GM21528 (cell line): ENCODE results near the gene MACROD2.

Experiments used
- ATAC-seq: cut with Tn5 transposase; IDR thresholded peaks from one replicate; pipeline ENCODE4 v1.9.1; 2021; ENCODE audit warnings: mild to moderate bottlenecking, moderate library complexity; ENCODE audit not compliant: unreplicated experiment, low FRiP score

Gene MACROD2

DNA sequence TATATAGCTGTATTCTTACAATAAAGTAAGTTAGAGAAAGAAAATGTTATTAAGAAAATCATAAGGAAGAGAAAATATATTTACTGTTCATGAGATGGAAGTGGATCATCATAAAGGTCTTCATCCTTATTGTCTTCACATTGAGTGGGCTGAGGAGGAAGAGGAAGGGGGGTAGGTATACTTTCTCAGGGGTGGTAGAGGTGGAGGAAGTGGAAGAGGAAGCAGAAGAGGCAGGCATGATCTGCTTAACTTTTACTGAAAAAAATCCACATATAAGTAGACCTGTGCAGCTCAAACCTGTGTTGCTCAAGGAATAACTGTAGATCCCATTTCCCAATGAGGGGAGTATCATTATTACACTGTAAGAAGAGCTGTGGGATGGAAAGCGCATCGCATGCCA is 1863.7 kb downstream of the MACROD2 start:
- ATAC-seq, result no peak

DNA sequence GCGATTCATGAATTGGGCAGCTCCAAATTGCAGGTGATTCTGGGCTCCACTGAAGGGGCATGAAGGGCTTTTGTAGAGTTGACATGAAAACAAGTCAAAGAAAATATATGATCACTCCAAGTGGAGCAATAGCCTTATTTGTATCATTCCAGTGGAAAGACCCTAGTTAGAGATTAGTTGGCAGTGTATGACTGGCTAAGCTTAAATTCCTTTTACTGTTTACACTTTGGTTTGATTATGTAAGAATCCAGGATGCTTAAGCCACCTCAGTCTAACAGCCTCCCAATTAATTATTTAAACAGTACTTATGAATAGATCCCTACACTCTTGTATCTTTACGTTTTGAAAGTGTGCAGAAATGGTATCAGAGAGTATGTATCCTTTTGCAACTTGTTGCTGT is 1865.5 kb downstream of the MACROD2 start:
- ATAC-seq, result no peak

DNA sequence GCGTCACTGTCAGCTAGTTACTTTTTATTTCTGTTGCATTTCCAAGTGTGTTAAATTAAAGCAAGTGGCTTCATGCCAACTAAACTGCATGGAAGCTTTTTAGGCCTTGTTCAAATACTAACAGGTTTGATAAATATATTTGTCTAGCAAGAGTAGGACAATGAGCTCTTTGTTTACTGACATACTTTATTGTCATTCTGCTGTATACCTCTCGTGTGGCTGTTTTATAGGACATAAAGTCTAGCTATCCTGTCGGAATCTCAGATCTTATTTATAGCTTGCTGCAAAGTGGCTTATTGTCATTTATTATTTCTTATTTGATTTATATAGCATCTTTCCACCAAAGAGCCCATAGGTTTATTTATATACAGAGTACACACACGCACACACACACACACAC is 1866.9 kb downstream of the MACROD2 start:
- no peak for ATAC-seq

DNA sequence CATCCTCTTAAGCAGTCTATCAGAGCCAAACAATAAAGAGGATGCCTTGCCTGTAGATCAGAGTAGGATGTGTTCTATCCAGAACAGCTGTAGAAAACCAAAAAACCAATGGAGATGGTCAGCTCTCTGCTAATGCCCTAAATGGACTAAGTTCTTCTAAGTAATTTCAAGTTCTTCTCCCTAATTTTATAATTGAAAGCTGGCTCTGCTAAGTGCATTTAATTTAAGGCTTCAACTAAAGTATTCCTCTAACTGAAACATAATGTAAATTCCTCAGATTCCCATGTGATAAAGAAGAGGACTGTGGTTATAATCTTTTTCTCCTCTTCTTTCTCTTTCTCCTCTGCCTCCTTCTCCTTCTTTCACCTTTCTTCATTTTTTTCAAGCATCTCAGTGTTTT is 1868.4 kb downstream of the MACROD2 start:
- no peak for ATAC-seq

DNA sequence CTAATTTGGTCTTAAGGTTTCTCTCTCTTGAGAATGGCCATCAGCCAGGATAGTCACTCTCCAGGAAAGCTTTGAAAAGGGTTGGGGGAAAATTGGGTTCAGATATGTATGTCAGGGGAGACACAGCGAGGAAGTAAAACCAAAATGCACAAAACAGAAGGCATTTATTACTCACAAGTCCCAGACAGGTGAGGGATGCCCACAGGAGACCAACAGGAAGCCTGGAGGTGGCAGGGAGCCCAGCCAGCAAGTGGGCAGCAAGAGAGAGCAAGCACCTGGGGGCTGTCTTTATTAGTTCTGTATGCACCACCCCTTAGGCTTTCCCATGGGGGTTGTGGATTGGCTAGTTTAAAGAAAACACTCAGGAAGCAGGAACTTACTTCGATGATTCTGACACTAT is 1870.2 kb downstream of the MACROD2 start:
- no peak for ATAC-seq

DNA sequence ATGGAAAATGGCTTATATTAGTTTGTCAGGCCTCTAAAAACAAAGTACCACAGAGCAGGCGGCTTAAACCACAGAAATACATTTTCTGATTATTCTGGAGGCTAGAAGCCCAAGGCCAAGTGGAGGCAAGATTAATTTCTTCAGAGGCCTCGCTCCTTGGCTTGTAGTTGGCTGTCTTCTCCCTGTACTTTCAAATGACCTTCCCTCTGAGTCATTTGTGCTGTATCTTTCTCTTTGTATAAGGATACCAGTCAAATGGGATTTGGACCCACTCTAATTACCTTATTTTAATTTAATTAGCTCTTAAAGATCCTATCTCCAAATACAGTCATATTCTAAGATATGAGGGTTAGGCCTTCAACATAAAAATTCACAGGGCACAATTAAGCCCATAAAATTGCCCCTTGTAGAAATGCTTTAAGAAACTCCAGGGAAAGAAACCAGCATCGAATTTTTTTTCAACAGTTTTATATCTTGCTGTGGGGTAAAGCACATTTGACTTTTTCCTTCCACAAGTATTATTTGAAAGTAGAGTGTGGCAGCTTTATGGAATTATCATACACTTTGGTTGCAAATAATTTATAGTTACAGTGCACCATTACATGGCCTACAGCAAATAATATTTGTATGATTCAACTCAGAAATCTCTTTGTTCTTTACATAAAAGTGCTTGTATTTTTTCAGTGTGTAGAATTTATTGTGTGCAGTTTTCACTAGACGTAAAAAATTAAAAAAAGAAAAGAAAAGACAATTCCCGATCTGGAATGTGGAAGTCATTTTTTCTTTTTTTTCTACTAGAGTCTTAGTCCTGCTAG is 1871.8 kb downstream of the MACROD2 start:
- no peak for ATAC-seq

DNA sequence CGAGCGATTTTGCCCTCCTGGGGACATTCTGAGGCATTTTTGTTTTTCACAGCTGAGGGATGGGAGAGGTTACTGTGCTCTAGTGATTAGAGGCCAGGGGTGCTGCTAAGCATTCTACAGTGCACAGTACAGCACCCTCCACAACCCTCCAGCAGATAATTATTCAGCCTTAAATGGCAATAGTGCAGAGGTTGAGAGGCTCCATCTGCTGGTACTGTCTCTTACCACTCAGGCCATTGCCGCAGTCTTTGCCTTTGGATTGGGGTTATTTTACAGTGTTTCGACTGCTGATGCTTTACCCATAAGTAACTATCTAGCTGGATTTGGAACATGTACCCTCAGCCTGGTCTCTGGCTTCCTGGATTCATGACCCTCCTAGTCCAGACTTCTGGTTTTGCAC is 1872.6 kb downstream of the MACROD2 start:
- no peak for ATAC-seq

DNA sequence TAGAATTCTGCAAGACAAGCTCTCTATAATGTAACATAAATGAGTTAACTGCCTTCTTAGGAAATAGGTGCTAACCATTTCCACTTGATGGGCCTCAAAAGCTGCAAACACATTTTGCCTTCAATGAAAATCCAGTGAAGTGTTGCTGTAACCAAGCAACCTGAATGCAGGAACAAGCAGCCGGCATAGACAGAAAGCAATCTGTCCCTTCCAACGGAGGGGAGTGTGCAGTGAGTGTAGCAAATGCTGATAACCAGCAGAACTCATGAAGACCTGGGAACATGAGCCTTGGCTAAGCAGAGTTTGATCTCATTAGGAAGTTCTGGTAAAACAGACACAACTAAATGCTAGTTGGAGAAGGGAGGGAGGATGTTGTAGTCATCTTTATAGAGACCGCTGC is 1880.1 kb downstream of the MACROD2 start:
- ATAC-seq, result no peak

DNA sequence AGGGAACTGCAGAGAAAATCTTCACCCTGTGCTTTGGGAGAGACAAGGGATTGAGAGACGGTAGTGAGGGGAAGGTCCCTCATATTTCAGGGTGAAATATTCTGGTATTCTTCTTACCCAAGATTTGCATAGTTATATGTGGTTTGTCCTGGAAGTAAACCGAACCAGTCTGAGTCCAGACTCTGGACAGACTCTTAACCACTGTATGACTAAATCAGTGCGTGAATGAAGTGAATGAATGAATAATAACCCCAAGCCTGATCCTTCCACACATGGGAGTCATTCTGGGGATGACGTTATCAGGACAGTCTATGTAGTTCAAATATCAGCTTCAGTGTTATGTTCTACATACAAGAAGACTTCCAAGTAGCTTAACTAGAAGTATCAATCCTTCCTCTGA is 1887.2 kb downstream of the MACROD2 start:
- no peak for ATAC-seq

DNA sequence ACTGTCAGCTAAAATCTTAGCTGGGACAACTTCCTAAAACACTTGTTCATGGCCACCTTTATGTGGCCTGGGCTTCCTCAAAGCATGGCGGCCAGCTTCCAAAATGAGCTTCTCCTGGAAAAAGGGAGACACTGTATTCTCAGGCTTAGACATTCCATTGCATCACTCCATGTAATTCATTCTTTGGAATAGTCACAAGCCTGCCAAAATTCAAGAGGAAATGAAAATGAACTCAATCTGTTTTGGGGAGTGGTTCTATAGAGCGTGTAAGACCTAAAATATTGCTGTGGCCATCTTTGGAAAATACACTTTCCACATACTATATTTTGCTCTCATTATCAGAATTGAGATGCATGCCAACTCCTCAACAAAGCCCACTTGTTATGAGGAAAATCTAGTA is 1890.9 kb downstream of the MACROD2 start:
- ATAC-seq, result no peak

DNA sequence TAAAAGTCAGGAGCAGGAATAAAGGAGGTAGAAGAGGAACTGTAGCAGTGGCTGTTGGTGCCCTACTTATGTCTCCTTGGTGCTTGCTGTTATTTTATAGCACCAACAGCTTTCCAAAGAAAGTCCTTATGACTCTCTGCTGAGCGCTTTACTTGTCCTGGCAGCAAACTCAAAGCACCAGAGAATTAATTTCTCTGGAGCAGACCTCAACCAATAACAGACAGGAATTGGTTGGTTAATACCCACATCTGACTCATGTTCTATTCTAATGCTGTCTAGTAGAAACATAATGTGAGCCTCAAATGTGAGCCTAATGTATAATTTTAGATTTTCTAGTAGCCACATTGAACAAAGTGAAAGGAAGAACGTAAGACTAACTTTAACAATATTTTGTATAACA is 1892.1 kb downstream of the MACROD2 start:
- ATAC-seq, result no peak

DNA sequence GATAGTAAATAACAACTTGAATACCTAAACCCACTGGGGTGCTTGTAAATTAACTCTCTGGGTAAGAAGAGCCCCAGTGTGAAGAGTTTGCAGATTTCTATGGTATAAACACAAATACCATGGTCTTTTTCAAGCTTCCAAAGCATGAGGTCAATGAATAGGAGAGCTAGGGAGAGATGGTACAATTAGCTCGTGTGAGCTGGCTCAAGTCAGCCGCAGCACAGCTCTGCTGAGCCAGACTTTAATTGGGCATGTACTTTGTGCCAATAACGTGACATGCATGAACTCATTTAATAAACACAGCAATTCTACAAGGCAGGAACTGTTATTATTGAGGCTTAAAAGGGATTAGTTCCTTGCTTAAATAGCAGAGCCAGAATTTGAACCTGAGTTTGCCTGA is 1893.7 kb downstream of the MACROD2 start:
- ATAC-seq, result no peak

DNA sequence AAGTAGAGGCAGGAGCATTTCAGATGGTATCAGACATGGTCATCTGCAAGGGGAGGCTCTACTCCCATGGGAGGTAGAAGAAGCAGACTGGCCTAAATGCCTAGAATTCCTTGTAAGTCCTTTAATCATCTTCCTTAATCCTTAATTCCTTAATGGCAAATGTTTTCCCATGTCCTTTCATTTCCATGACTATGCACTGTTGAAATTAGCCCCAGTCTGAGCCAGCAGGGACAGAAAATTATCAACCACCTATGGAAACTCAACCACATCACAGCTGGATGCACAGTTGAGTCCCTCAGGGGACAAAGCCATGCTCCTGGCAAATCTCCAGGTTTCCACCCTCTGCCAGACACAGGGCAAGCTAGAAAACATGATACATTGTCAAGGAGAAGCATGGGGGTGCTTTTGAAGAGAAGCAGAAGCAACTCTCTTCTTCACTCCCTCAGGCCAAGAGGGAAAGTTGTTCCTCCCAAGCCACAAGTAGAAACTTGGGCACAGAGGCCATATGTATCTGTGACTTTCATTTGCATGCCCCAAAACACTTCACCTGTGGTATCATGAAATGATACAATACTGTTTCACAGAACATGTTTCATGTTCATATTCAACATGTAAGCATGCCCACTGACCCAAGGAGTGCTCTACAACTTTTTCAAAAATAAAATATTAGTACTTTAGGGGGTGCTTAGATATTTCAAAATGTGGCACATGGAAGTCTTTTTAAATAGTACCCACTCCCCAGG is 1894.4 kb downstream of the MACROD2 start:
- ATAC-seq, result no peak

DNA sequence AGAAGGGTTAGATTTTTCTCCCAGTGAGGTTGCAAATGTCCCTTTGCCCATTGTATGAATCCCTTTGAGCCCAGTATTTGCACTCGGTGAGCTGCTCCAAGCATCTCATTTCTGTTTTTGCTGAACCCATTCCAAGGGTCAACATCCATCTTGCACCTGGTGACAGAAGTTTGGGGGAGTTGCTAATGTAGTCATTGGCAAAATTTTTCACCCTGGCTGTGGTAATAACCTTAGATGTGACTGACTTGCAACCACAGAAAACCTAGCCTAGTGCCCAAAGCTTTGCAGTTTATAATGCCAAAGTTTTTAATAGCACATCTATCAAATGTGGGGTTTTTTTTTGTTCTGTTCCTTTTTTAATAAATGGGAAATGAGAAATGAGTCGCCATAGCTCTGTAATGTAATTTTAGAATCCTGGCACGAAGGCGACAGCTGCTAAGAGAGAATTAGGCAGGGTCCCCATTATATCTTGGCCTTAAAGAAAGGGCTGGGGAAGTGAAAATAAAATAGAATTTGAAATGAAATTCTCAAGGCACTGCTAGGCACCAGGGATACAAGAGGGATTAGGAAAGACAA is 1895.2 kb downstream of the MACROD2 start:
- ATAC-seq, result no peak

DNA sequence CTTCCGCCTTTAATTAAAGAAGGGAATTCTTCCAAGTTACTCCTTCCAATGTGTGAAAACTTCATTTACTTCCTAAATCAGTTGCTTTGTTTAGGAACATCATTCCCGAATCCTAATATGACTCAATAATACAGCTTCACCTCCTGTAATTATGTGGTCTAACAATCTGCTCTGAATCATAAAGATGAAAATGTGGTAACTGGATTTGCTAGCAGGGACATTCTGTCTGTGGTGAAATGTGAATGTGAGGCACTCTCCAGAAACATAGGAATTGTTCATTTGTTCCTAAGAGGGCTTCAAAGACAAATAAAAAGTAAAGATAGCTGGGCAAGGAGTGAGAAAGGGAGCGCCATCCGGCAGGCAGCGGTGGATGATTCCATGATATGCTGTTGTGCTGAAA is 1899.8 kb downstream of the MACROD2 start:
- no peak for ATAC-seq

DNA sequence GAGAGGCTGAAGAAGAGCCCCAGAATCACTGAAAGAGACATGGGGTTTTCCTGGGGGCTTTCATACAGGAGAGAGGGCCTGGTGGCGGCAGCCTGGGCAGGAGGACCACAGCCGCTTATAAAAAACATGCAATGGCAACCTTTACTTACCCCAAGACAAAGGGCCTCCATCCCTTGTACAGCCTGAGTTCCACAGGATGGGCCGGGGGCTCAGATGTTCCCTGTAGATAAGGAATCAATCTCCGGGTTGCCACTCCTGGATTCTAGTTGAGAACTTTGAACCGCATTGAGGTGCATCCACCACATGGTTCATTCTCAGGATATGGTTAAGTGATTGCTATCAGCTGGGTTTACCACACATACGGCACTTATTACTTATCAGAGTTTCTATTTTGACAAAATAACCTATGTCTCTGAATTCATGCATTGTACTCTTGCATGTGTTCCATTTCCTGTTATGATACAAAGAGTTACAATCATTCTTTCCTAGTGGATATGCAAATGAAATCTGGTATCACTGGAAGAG is 1900.3 kb downstream of the MACROD2 start:
- peak; percentile 89 for ATAC-seq

DNA sequence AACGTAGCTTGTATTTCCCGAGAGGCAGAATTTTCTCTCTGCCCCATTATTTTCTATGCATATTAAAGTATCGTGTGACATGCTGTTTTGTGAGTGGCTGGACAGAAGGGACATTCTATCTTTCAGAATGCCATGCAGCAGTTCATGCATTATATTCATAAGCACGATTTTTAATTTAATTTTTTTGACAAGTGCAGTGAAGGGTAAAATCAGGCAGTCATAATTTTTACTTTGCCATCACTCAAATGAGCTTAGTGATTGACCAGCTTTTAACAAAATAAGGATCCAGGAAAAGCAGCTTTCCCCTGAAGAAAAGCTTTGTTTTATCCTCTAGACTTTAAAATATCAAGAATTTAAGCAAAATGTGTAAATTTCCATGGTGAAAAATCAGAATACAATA is 1904.7 kb downstream of the MACROD2 start:
- no peak for ATAC-seq

DNA sequence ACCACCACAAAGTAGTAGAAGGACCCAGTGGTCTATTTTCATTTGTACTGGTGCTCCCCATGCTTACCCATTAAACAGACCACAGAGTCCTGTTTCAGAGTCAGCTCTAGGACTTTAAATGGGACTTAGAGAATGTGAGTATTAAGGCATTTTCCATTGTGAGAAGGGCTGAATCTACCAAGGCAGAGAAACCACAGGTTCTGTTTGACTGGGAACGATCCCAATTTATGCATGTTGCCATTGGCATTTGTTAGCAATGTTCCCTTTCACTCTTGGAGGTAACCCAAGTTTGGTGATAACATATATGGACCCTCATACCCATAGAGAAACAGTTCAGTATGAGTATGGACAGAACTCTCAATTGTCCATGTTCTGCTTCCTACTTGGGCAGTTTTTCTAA is 1905.1 kb downstream of the MACROD2 start:
- no peak for ATAC-seq

DNA sequence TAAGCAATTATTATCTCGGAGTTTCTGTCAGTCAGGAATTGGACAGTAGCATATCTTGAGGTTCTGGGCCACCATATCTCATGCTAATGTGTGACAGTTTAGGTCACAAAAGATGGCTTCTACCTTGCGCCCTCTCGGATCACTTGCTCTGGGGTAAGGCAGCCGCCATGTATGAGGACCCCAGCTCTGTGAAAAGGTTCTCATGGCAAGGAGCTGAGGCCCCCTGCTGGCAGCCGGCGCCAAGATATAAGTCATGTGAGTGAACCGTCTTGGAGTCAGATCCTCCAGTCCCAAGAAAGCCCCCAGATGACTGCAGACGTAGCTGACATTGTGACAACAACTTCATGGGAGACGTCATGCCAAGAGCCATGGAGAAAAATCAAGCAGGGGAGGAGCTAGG is 1907.2 kb downstream of the MACROD2 start:
- no peak for ATAC-seq

DNA sequence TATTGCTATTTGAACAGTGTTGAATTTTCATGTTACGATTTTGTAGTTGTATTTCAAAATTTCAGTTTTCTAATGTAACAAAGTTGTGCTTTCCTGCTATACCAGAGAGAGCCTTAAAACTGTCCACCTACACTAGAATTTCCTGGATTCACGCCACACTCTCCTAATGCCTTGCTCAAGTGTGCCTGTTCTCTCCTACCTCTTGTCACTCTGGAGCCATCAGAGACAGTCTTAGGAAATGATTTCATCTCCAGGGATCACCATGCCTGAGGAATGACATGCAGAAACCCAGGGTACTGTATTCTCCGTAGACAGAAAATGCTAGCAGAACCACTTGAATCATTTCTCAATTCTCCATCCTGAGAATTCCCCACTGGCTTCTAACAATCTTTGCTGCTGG is 1910.3 kb downstream of the MACROD2 start:
- ATAC-seq, result no peak

DNA sequence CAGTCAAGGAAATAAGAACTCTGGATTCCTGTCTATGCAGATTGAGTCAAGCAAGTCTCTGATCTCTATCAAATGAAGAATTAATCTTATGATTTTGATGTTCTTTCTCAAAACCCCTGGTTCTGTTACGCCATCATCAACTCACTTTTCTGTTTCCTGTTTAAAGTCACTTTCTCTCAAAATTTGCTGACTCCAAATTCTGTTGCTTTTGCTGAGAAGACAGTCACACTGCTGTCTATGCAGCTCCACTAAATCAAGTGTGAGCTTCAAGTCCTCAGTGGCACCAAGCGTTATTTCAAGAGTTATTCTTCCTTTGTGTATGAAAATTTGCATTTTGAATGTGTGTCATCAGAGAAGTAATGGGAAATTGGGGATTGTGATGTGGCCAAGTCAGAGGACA is 1914.7 kb downstream of the MACROD2 start:
- ATAC-seq, result no peak

DNA sequence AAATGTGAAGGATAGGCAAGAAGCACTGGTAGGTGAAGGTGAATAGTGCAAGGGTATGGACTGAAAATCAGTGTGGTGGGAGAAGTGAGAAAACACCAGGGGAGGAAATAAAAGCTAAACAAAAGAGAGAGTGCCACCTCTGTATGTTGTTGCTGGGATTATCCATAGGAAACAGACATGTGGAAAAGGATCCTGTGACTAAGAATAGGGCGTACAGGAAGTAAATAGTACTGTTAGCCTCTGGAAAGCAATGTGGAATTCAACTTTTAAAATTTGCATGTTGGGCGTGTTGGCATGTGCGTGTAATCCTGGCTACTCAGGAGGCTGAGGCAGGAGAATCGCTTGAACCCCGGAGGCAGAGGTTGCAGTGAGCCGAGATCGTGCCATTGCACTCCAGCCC is 1916.3 kb downstream of the MACROD2 start:
- no peak for ATAC-seq
